ENCODE data around the gene WT1.

- no peak for TF ChIP-seq CTCF (IDR thresholded peaks at IDR 0.05; ENCODE audit: low read depth, low read length, missing input control)
- TF ChIP-seq RXRA (IDR thresholded peaks at IDR 0.05): no peak
- no peak for TF ChIP-seq RAD21 (IDR thresholded peaks at IDR 0.05)
- no peak for TF ChIP-seq FOXA2 (IDR thresholded peaks at IDR 0.05)
Observed at GRCh38 chr11:32444186-32444585, 8.8 kb upstream of the WT1 start.

Data from liver (tissue), 3 donors.